ENCODE results near the gene NCF2.

Gene NCF2

GRCh38 chr1:183548116-183548515 is 42.1 kb downstream of the NCF2 start:
- Histone ChIP-seq H3K23ac (ENCODE audit: low read length) (no peak overlapping the region), H2AFZ (ENCODE audit: insufficient read depth, low read length, poor library complexity) (no peak overlapping the region), H3K4ac (ENCODE audit: low read depth, low read length) (no peak overlapping the region), H4K91ac (ENCODE audit: low read depth, low read length) (no peak overlapping the region), H2BK5ac (ENCODE audit: low read depth, low read length, poor library complexity) (no peak overlapping the region), H4K12ac (ENCODE audit: low read depth, low read length) (no peak overlapping the region), H2BK12ac (ENCODE audit: low read length) (no peak overlapping the region), H3K4me3 (ENCODE audit: low read depth, low read length) (no peak overlapping the region), H2BK120ac (ENCODE audit: insufficient read depth, low read length, poor library complexity) (no peak overlapping the region), H2AK5ac (ENCODE audit: low read length) (no peak overlapping the region), H3K36me3 (ENCODE audit: control insufficient read depth in 1 of 2, insufficient read depth in 2 of 2, low read length in 2 of 2) (peaks cover 27 to 53% of the 10 kb centered on the region in 2 experiments), H3K18ac (ENCODE audit: low read length) (no peak overlapping the region), H3K79me1 (ENCODE audit: low read length) (no peaks in the 10 kb centered on the region), H3K14ac (ENCODE audit: low read length) (no peak overlapping the region), H4K8ac (ENCODE audit: low read depth, low read length) (no peak overlapping the region), H3K79me2 (ENCODE audit: control insufficient read depth, insufficient read depth, low read length, poor library complexity) (no peaks in the 10 kb centered on the region), H3K4me1 (ENCODE audit: control insufficient read depth in 1 of 2, insufficient read depth in 2 of 2, low read length in 2 of 2) (no peaks in the 10 kb centered on the region), H3K27me3 (ENCODE audit: insufficient read depth, low read length) (no peaks in the 10 kb centered on the region), H3K4me2 (ENCODE audit: low read length) (no peak overlapping the region), H3K9ac (ENCODE audit: low read length) (no peak overlapping the region), H3K9me3 (ENCODE audit: insufficient read depth, low read depth, low read length) (no peaks in the 10 kb centered on the region), H3K27ac (ENCODE audit: low read depth, low read length) (no peak overlapping the region)
- no peak for DNase-seq
- no CpG with 5 or more reads among the region's 1 CpG for WGBS (ENCODE audit: extremely low coverage, insufficient coverage, insufficient read length)

GRCh38 chr1:183546427-183546826 is 43.8 kb downstream of the NCF2 start:
- Histone ChIP-seq H4K91ac (ENCODE audit: low read depth, low read length) (no peak overlapping the region), H2AFZ (ENCODE audit: insufficient read depth, low read length, poor library complexity) (no peak overlapping the region), H2BK120ac (ENCODE audit: insufficient read depth, low read length, poor library complexity) (no peak overlapping the region), H3K4me3 (ENCODE audit: low read depth, low read length) (no peak overlapping the region), H3K14ac (ENCODE audit: low read length) (no peak overlapping the region), H3K4me2 (ENCODE audit: low read length) (no peak overlapping the region), H4K8ac (ENCODE audit: low read depth, low read length) (no peak overlapping the region), H2BK12ac (ENCODE audit: low read length) (no peak overlapping the region), H3K27ac (ENCODE audit: low read depth, low read length) (no peak overlapping the region), H3K23ac (ENCODE audit: low read length) (no peak overlapping the region), H3K27me3 (ENCODE audit: insufficient read depth, low read length) (no peaks in the 10 kb centered on the region), H2BK5ac (ENCODE audit: low read depth, low read length, poor library complexity) (no peak overlapping the region), H2AK5ac (ENCODE audit: low read length) (no peak overlapping the region), H3K4ac (ENCODE audit: low read depth, low read length) (no peak overlapping the region), H3K9me3 (ENCODE audit: insufficient read depth, low read depth, low read length) (no peaks in the 10 kb centered on the region), H3K18ac (ENCODE audit: low read length) (no peak overlapping the region), H3K79me1 (ENCODE audit: low read length) (no peaks in the 10 kb centered on the region), H3K79me2 (ENCODE audit: control insufficient read depth, insufficient read depth, low read length, poor library complexity) (no peaks in the 10 kb centered on the region), H3K4me1 (ENCODE audit: control insufficient read depth in 1 of 2, insufficient read depth in 2 of 2, low read length in 2 of 2) (no peaks in the 10 kb centered on the region), H4K12ac (ENCODE audit: low read depth, low read length) (no peak overlapping the region), H3K9ac (ENCODE audit: low read length) (no peak overlapping the region), H3K36me3 (ENCODE audit: control insufficient read depth in 1 of 2, insufficient read depth in 2 of 2, low read length in 2 of 2) (peaks cover 16 to 44% of the 10 kb centered on the region in 2 experiments)
- no peak for DNase-seq
- WGBS (ENCODE audit: extremely low coverage, insufficient coverage, insufficient read length), result no CpG with 5 or more reads among the region's 2 CpGs

GRCh38 chr1:183544598-183545297 is 45.5 kb downstream of the NCF2 start:
- Histone ChIP-seq H4K12ac (ENCODE audit: low read depth, low read length) (no peak overlapping the region), H3K14ac (ENCODE audit: low read length) (no peak overlapping the region), H3K23ac (ENCODE audit: low read length) (no peak overlapping the region), H3K79me1 (ENCODE audit: low read length) (no peaks in the 10 kb centered on the region), H3K36me3 (ENCODE audit: control insufficient read depth in 1 of 2, insufficient read depth in 2 of 2, low read length in 2 of 2) (peaks cover 16 to 44% of the 10 kb centered on the region in 2 experiments), H2AFZ (ENCODE audit: insufficient read depth, low read length, poor library complexity) (no peak overlapping the region), H3K4me3 (ENCODE audit: low read depth, low read length) (no peak overlapping the region), H2BK12ac (ENCODE audit: low read length) (no peak overlapping the region), H3K79me2 (ENCODE audit: control insufficient read depth, insufficient read depth, low read length, poor library complexity) (no peaks in the 10 kb centered on the region), H3K4me2 (ENCODE audit: low read length) (no peak overlapping the region), H3K27me3 (ENCODE audit: insufficient read depth, low read length) (no peaks in the 10 kb centered on the region), H4K8ac (ENCODE audit: low read depth, low read length) (no peak overlapping the region), H4K91ac (ENCODE audit: low read depth, low read length) (no peak overlapping the region), H3K9me3 (ENCODE audit: insufficient read depth, low read depth, low read length) (no peaks in the 10 kb centered on the region), H2BK120ac (ENCODE audit: insufficient read depth, low read length, poor library complexity) (no peak overlapping the region), H2BK5ac (ENCODE audit: low read depth, low read length, poor library complexity) (no peak overlapping the region), H3K27ac (ENCODE audit: low read depth, low read length) (no peak overlapping the region), H3K18ac (ENCODE audit: low read length) (no peak overlapping the region), H3K4me1 (ENCODE audit: control insufficient read depth in 1 of 2, insufficient read depth in 2 of 2, low read length in 2 of 2) (no peaks in the 10 kb centered on the region), H3K4ac (ENCODE audit: low read depth, low read length) (no peak overlapping the region), H3K9ac (ENCODE audit: low read length) (no peak overlapping the region), H2AK5ac (ENCODE audit: low read length) (no peak overlapping the region)
- no CpG with 5 or more reads among the region's 5 CpGs for WGBS (ENCODE audit: extremely low coverage, insufficient coverage, insufficient read length)
- DNase-seq, result no peak

GRCh38 chr1:183543619-183544204 is 46.5 kb downstream of the NCF2 start:
- Histone ChIP-seq H3K27ac (ENCODE audit: low read depth, low read length) (no peak overlapping the region), H3K79me2 (ENCODE audit: control insufficient read depth, insufficient read depth, low read length, poor library complexity) (no peaks in the 10 kb centered on the region), H2BK5ac (ENCODE audit: low read depth, low read length, poor library complexity) (no peak overlapping the region), H3K18ac (ENCODE audit: low read length) (no peak overlapping the region), H3K23ac (ENCODE audit: low read length) (no peak overlapping the region), H3K27me3 (ENCODE audit: insufficient read depth, low read length) (no peaks in the 10 kb centered on the region), H2AFZ (ENCODE audit: insufficient read depth, low read length, poor library complexity) (no peak overlapping the region), H4K8ac (ENCODE audit: low read depth, low read length) (no peak overlapping the region), H4K12ac (ENCODE audit: low read depth, low read length) (no peak overlapping the region), H2BK120ac (ENCODE audit: insufficient read depth, low read length, poor library complexity) (no peak overlapping the region), H2BK12ac (ENCODE audit: low read length) (no peak overlapping the region), H3K9ac (ENCODE audit: low read length) (no peak overlapping the region), H4K91ac (ENCODE audit: low read depth, low read length) (no peak overlapping the region), H3K4me2 (ENCODE audit: low read length) (no peak overlapping the region), H3K14ac (ENCODE audit: low read length) (no peak overlapping the region), H3K4me1 (ENCODE audit: control insufficient read depth in 1 of 2, insufficient read depth in 2 of 2, low read length in 2 of 2) (no peaks in the 10 kb centered on the region), H3K79me1 (ENCODE audit: low read length) (no peaks in the 10 kb centered on the region), H3K4ac (ENCODE audit: low read depth, low read length) (no peak overlapping the region), H2AK5ac (ENCODE audit: low read length) (no peak overlapping the region), H3K36me3 (ENCODE audit: control insufficient read depth in 1 of 2, insufficient read depth in 2 of 2, low read length in 2 of 2) (peaks cover 18 to 41% of the 10 kb centered on the region in 2 experiments), H3K4me3 (ENCODE audit: low read depth, low read length) (no peak overlapping the region), H3K9me3 (ENCODE audit: insufficient read depth, low read depth, low read length) (no peaks in the 10 kb centered on the region)
- WGBS (ENCODE audit: extremely low coverage, insufficient coverage, insufficient read length), result no CpG with 5 or more reads among the region's 2 CpGs
- peak; percentile 27 to 79 for DNase-seq

Data from trophoblast cell (in vitro differentiated cells and primary cell).